Hematopoietic multipotent progenitor cell treated with erythropoietin and hydrocortisone succinate and interleukin-3 and kit ligand, for 17 days (in vitro differentiated cells): ENCODE measurements around the gene ABCA12.

Experiments
- DNase-seq: peaks from one replicate; pipeline ENCODE4 v3.0.0-alpha.2; 2015; ENCODE audit warnings: low spot score

ABCA12 gene

DNA sequence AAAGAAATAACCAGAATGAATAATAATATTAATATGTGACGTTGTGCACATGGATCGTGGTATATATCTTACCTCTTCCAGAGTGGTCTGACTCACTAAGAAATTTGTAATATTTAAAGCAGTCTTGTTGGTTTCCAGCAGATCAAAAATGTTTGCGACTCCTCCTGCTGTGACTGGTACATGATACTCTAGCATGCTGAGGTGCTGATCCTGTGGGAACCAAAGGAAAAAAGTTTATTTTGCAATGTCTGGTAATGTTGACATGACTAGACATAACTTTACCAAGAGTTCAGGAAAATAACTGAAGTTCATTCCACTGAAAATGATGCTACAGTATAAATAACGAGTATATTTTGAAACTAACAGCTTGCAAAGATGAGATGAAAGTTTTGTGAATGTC is 204.4 kb downstream of the ABCA12 start:
- DNase-seq = no peak

DNA sequence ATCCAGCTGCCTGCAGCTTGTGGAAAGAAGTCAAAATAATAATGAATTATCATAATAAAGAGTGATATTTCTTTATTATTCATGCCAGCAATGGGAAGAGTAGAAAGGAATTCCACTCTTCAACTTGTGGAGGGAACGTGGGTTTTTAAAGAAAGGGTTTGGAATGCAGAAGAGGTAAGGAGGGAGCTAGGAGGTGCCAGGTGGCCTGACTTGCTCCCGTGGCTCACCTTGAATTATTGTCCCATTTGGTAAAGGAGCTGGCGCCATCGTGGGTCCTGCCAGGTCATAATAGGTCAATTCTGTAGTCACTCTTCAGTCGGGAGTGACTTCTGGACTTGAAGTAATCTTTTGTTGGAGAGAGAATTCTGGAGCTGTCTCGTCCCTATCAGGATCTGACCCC is 233.8 kb downstream of the ABCA12 start:
- no peak for DNase-seq

DNA sequence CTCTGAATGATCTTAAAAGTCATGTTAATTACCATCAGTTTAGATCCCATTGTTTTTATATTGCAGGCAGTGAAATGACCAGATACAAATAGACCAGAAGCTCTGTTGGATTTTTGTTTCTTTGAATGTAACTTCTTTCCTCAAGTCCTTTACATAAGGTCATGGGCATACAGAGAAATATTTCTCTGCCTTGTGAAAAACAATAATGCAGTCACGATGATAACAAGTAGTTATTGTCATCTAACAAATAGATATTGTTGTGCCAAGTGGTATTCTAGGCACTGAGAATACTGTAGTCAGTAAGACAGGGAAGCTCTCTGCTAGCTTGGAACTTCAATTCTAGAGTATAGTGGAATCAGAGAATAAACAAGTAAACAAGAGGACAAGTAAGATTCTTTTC is 234.2 kb downstream of the ABCA12 start:
- no peak for DNase-seq

DNA sequence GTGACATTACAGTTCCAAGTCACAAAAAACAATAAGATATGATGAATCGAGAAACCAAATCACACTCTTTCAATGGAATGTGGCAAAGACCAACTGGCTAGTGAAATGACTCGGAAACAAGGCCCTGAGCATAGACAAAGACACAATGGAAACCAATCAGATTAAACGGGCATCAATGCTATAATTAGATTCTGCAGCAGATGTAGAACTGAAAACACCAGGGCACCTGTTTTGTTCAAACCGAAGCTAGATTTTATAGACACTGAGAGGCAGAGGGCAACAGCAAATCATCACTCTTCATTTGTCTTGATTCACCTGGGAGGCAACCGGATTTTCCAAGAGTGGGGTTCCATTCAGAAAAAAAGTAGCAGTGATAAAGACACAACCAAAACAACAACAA is 236.1 kb downstream of the ABCA12 start:
- no peak for DNase-seq

DNA sequence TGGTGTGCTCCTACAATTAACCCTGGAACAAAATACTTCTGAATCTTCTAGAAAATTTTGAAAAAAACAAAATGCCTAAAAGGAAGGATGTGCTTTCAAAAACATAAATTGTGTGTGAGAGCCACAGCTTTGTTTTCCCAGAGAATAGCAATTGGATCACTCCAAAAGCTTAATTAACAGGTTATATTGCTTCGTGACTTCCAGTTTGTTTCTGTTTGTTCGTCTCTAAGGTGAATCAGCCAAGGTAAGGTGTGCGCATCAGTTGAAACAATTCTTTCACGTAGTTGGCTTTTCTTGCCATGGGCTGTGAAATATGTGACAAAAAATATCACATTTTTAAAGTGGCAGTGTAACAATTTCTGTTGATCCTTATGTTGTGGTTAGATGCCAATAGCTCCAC is 238.7 kb downstream of the ABCA12 start:
- no peak for DNase-seq

DNA sequence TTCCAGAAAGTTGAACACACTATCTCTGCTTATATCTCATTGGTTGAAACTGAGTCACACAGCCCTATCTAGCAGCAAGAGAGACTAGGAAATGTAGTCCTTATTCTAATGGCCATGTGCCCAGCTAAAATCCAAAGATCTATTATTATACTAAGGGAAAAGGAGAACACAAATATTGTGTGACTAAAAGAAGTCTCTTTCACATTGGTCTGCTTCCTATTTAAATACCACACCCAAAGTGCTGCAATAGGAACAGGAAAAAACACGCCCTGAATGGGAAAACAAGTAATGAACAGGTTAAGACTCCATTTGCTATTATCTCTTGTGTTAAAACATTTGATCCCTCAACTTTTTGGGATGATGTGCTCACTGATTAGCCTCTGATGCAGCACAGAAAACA is 242.2 kb downstream of the ABCA12 start:
- no peak for DNase-seq

DNA sequence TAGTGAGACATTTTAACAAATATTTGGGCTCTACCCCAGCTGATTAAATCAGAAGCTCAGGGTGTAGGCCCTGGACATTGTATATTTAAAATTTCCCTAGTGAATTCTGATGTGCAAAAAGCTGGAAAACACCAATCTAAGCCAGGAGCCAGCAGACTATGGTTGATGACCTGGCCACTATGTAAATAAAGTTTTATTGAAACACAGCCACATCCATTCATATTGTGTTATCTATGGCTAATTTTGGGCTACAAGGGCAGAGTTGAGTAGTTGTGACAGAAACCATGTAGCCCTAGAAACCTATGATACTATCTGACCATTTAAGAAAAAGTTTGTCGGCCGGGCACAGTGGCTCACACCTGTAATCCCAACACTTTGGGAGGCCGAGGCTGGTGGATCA is 243.0 kb downstream of the ABCA12 start:
- no peak for DNase-seq

DNA sequence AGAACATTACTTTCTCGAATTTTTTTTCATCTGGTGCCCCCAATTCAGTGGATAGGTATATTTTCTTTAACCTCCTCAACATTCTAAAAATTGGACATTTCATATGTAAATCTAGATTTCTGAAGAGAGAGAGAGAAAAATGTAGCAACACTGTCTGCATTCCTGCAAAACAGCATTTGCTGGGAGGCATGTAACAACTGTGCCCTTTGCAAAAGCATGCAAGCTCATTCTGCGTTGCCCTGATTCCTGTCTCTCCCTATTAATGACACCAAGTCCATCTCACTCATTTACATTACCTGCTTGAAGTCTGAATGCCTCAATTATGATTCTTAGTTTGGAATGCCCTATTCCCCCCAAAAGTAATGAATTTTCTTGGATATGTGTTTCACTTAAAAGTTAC is 249.1 kb downstream of the ABCA12 start:
- DNase-seq = no peak

DNA sequence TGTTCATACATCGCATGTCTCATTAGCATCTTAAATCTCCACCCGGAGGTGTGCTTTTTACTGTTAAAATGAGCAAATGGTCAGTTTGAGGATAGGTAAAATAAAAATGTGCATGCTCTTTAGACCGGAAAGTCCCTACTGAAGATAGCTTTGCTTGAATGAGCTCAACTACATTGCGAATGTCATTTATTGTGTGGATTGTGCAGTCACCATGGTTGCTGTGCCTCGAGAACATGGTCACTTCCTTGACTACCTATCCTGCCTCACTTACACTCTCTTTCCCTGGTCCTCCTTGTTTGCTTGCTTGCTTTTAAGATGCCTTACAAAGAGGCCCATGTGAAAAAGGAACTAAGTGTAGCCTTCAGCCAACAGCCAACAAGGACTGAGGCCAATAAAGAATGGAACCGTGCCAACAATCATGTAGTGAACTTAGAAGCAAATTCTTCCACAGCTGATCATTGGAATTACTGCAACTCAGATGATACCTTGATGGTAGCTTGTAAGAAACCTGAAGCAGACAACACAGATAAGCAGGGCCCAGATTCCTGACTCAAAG is 256.7 kb downstream of the ABCA12 start:
- no peak for DNase-seq
